ENCODE results near the gene ZNF391. TPM values are rescaled to one million over a fixed set of nuclear protein-coding genes. Genes with fewer than 3 reads are reported as not detected.
"Not testable (repeated sequence)": the region's sequence is repeated elsewhere in the genome, so short reads cannot be mapped to it uniquely, and the experiment has no call there.

ZNF391 gene
- polyA plus RNA-seq, 4 donors: 0.27 to 5.1 (median 1.2) TPM; not detected in 1

- Histone ChIP-seq H3K36me3 (ENCODE audit: control insufficient read depth in 3 of 3, insufficient read depth in 2 of 3, low read depth in 1 of 3, low read length in 3 of 3) (no peaks in the 10 kb centered on the region), H3K4me1 (ENCODE audit: control insufficient read depth in 3 of 3, insufficient read depth in 2 of 3, low read depth in 1 of 3, low read length in 2 of 3) (no peaks in the 10 kb centered on the region), H3K4me3 (ENCODE audit: low read depth in 1 of 3, low read length in 3 of 3) (no peak overlapping the region), H3K27ac (ENCODE audit: low read depth in 1 of 3, low read length in 2 of 3) (no peak overlapping the region), H3K9me3 (ENCODE audit: control insufficient read depth in 2 of 2, insufficient read depth in 1 of 2, low read depth in 1 of 2, low read length in 1 of 2) (peaks cover under 1 to 18% of the 10 kb centered on the region in 2 donors), H3K27me3 (ENCODE audit: control insufficient read depth in 3 of 3, insufficient read depth in 3 of 3, low read length in 3 of 3) (no peaks in the 10 kb centered on the region)
- WGBS, 3 donors: 61 to 79% (median 64%) methylated on average over 3 of the region's 3 CpGs
- no peak for FAIRE-seq
- no peak for DNase-seq
Measured at GRCh38 chr6:27406085-27406484, 17.5 kb downstream of the ZNF391 start.

- no peak for FAIRE-seq
- peaks cover 0 to 8% of the 10 kb centered on the region in 2 donors for H3K9me3 ChIP-seq (ENCODE audit: control insufficient read depth in 2 of 2, insufficient read depth in 1 of 2, low read depth in 1 of 2, low read length in 1 of 2)
- H3K27me3 ChIP-seq (ENCODE audit: control insufficient read depth in 3 of 3, insufficient read depth in 3 of 3, low read length in 3 of 3): no peaks in the 10 kb centered on the region
- no peak overlapping the region for H3K27ac ChIP-seq (ENCODE audit: low read depth in 1 of 3, low read length in 2 of 3)
- H3K4me3 ChIP-seq (ENCODE audit: low read depth in 1 of 3, low read length in 3 of 3): no peak overlapping the region
- WGBS, 3 donors: 68 to 78% (median 77%) methylated on average over 8 of the region's 8 CpGs
- no peak for DNase-seq
- H3K36me3 ChIP-seq (ENCODE audit: control insufficient read depth in 3 of 3, insufficient read depth in 2 of 3, low read depth in 1 of 3, low read length in 3 of 3): no peaks in the 10 kb centered on the region
- no peaks in the 10 kb centered on the region for H3K4me1 ChIP-seq (ENCODE audit: control insufficient read depth in 3 of 3, insufficient read depth in 2 of 3, low read depth in 1 of 3, low read length in 2 of 3)
Measured at GRCh38 chr6:27407153-27407814, 18.7 kb downstream of the ZNF391 start.

GRCh38 chr6:27414300-27414699 is 25.7 kb downstream of the ZNF391 start:
- DNase-seq (no peak), FAIRE-seq (no peak)
- no peaks in the 10 kb centered on the region for H3K9me3 ChIP-seq (ENCODE audit: control insufficient read depth in 2 of 2, insufficient read depth in 1 of 2, low read depth in 1 of 2, low read length in 1 of 2)
- no peaks in the 10 kb centered on the region for H3K4me1 ChIP-seq (ENCODE audit: control insufficient read depth in 3 of 3, insufficient read depth in 2 of 3, low read depth in 1 of 3, low read length in 2 of 3)
- H3K36me3 ChIP-seq (ENCODE audit: control insufficient read depth in 3 of 3, insufficient read depth in 2 of 3, low read depth in 1 of 3, low read length in 3 of 3): no peaks in the 10 kb centered on the region
- no peak overlapping the region for H3K4me3 ChIP-seq (ENCODE audit: low read depth in 1 of 3, low read length in 3 of 3)
- H3K27ac ChIP-seq (ENCODE audit: low read depth in 1 of 3, low read length in 2 of 3): no peak overlapping the region
- no peaks in the 10 kb centered on the region for H3K27me3 ChIP-seq (ENCODE audit: control insufficient read depth in 3 of 3, insufficient read depth in 3 of 3, low read length in 3 of 3)
- WGBS, 3 donors: 84 to 91% (median 90%) methylated on average over 4 of the region's 4 CpGs

- no peak overlapping the region for H3K4me3 ChIP-seq (ENCODE audit: low read depth in 1 of 3, low read length in 3 of 3)
- no peaks in the 10 kb centered on the region for H3K27me3 ChIP-seq (ENCODE audit: control insufficient read depth in 3 of 3, insufficient read depth in 3 of 3, low read length in 3 of 3)
- H3K4me1 ChIP-seq (ENCODE audit: control insufficient read depth in 3 of 3, insufficient read depth in 2 of 3, low read depth in 1 of 3, low read length in 2 of 3): no peaks in the 10 kb centered on the region
- H3K9me3 ChIP-seq (ENCODE audit: control insufficient read depth in 2 of 2, insufficient read depth in 1 of 2, low read depth in 1 of 2, low read length in 1 of 2): no peaks in the 10 kb centered on the region
- DNase-seq (no peak), FAIRE-seq (no peak)
- no peaks in the 10 kb centered on the region for H3K36me3 ChIP-seq (ENCODE audit: control insufficient read depth in 3 of 3, insufficient read depth in 2 of 3, low read depth in 1 of 3, low read length in 3 of 3)
- WGBS, 3 donors: 78 to 91% (median 84%) methylated on average over 1 of the region's 1 CpG
- no peak overlapping the region for H3K27ac ChIP-seq (ENCODE audit: low read depth in 1 of 3, low read length in 2 of 3)
Measured at GRCh38 chr6:27414996-27415395, 26.4 kb downstream of the ZNF391 start.

- H3K4me1 ChIP-seq (ENCODE audit: control insufficient read depth in 3 of 3, insufficient read depth in 2 of 3, low read depth in 1 of 3, low read length in 2 of 3): no peaks in the 10 kb centered on the region
- no peaks in the 10 kb centered on the region for H3K9me3 ChIP-seq (ENCODE audit: control insufficient read depth in 2 of 2, insufficient read depth in 1 of 2, low read depth in 1 of 2, low read length in 1 of 2)
- no peaks in the 10 kb centered on the region for H3K36me3 ChIP-seq (ENCODE audit: control insufficient read depth in 3 of 3, insufficient read depth in 2 of 3, low read depth in 1 of 3, low read length in 3 of 3)
- 85 to 90% (median 88%) methylated on average over 2 of the region's 2 CpGs for WGBS, 3 donors
- no peak overlapping the region for H3K4me3 ChIP-seq (ENCODE audit: low read depth in 1 of 3, low read length in 3 of 3)
- DNase-seq (no peak), FAIRE-seq (no peak)
- H3K27me3 ChIP-seq (ENCODE audit: control insufficient read depth in 3 of 3, insufficient read depth in 3 of 3, low read length in 3 of 3): no peaks in the 10 kb centered on the region
- H3K27ac ChIP-seq (ENCODE audit: low read depth in 1 of 3, low read length in 2 of 3): no peak overlapping the region
Measured at GRCh38 chr6:27415898-27416297, 27.3 kb downstream of the ZNF391 start.

- FAIRE-seq: no peak
- no peaks in the 10 kb centered on the region for H3K4me1 ChIP-seq (ENCODE audit: control insufficient read depth in 3 of 3, insufficient read depth in 2 of 3, low read depth in 1 of 3, low read length in 2 of 3)
- H3K36me3 ChIP-seq (ENCODE audit: control insufficient read depth in 3 of 3, insufficient read depth in 2 of 3, low read depth in 1 of 3, low read length in 3 of 3): no peaks in the 10 kb centered on the region
Measured at GRCh38 chr6:27419363-27419762, 30.8 kb downstream of the ZNF391 start.

GRCh38 chr6:27422651-27423332 is 34.2 kb downstream of the ZNF391 start:
- Histone ChIP-seq H3K36me3 (ENCODE audit: control insufficient read depth in 3 of 3, insufficient read depth in 2 of 3, low read depth in 1 of 3, low read length in 3 of 3) (no peaks in the 10 kb centered on the region), H3K27ac (ENCODE audit: low read depth in 1 of 3, low read length in 2 of 3) (no peak overlapping the region), H3K9me3 (ENCODE audit: control insufficient read depth in 2 of 2, insufficient read depth in 1 of 2, low read depth in 1 of 2, low read length in 1 of 2) (peaks cover 0 to 6% of the 10 kb centered on the region in 2 donors), H3K4me1 (ENCODE audit: control insufficient read depth in 3 of 3, insufficient read depth in 2 of 3, low read depth in 1 of 3, low read length in 2 of 3) (no peaks in the 10 kb centered on the region), H3K4me3 (ENCODE audit: low read depth in 1 of 3, low read length in 3 of 3) (no peak overlapping the region), H3K27me3 (ENCODE audit: control insufficient read depth in 3 of 3, insufficient read depth in 3 of 3, low read length in 3 of 3) (peaks cover 0 to 7% (median 0%) of the 10 kb centered on the region in 3 donors)
- DNase-seq: no peak
- WGBS, 3 donors: 55 to 69% (median 64%) methylated on average over 32 of the region's 32 CpGs
- FAIRE-seq: no peak

More at GRCh38 chr6:27419363-27419762, 30.8 kb downstream of the ZNF391 start:
- Histone ChIP-seq H3K27me3 (ENCODE audit: control insufficient read depth in 3 of 3, insufficient read depth in 3 of 3, low read length in 3 of 3) (peaks cover 0 to 7% (median 0%) of the 10 kb centered on the region in 3 donors), H3K9me3 (ENCODE audit: control insufficient read depth in 2 of 2, insufficient read depth in 1 of 2, low read depth in 1 of 2, low read length in 1 of 2) (peaks cover 0 to 6% of the 10 kb centered on the region in 2 donors), H3K4me3 (ENCODE audit: low read depth in 1 of 3, low read length in 3 of 3) (no peak overlapping the region), H3K27ac (ENCODE audit: low read depth in 1 of 3, low read length in 2 of 3) (no peak overlapping the region)
- no peak for DNase-seq

- 84 to 87% (median 85%) methylated on average over 35 to 36 of the region's 36 CpGs for WGBS, 3 donors
- not testable (repeated sequence) for H3K27ac ChIP-seq (ENCODE audit: low read depth in 1 of 3, low read length in 2 of 3); DNase-seq; H3K27me3 ChIP-seq (ENCODE audit: control insufficient read depth in 3 of 3, insufficient read depth in 3 of 3, low read length in 3 of 3); H3K36me3 ChIP-seq (ENCODE audit: control insufficient read depth in 3 of 3, insufficient read depth in 2 of 3, low read depth in 1 of 3, low read length in 3 of 3); FAIRE-seq; H3K4me1 ChIP-seq (ENCODE audit: control insufficient read depth in 3 of 3, insufficient read depth in 2 of 3, low read depth in 1 of 3, low read length in 2 of 3); H3K4me3 ChIP-seq (ENCODE audit: low read depth in 1 of 3, low read length in 3 of 3); H3K9me3 ChIP-seq (ENCODE audit: control insufficient read depth in 2 of 2, insufficient read depth in 1 of 2, low read depth in 1 of 2, low read length in 1 of 2)
Measured at GRCh38 chr6:27424851-27425250, 36.3 kb downstream of the ZNF391 start.

All from small intestine (tissue), 7 donors.